Activated T-cell treated with anti-CD3 and anti-CD28 coated beads for 24 hours (primary cell): Measurements from ENCODE around the gene METTL1.
"Not testable (repeated sequence)": the region's sequence is repeated elsewhere in the genome, so short reads cannot be mapped to it uniquely, and the experiment has no call there.

Experiments used
- DNase-seq: peaks from one replicate; pipeline ENCODE4 v3.0.0-alpha.2; 2020; ENCODE audit warnings: low read depth

METTL1 gene

GRCh38 chr12:57796996-57797395 is 25.1 kb upstream of the METTL1 start:
- DNase-seq, result no peak

- DNase-seq, result no peak
Observed at GRCh38 chr12:57795354-57795753, 23.4 kb upstream of the METTL1 start.

DNA sequence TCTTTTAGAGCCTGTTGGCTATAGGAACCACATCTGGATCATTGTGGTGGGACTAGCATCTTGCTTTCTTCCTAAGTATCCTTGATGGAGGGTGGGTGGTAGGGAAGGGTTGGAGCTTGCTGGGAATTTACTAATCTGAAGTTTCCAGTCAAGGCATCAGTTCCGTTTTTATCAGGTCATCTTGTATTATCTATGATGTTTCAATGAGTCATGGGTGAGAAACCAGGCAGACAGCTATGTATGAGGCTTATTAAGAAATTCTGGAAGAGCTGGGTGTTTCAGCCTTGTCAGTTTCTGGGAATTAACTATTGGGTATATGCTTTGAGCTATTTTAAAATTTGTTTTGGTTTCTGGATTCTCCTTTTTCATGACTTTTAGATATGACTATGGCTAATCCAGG is 22.0 kb upstream of the METTL1 start:
- no peak for DNase-seq

DNA sequence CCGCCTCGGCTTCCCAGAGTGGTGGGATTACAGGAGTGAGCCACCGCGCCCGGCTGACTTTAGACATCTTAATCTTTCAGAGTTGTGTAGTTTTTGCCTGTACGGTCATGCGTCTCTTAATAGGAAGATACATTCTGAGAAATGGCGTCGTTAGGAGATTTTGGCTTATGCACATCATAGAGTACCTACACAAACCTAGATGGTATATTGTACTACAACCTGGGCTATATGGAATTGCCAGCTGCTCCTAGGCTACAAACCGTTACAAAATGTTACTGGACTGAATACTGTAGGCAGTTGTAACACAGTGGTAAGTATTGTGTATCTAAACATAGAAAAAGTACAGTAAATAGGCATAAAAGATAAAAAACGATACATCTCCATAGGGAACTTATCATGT is 12.0 kb upstream of the METTL1 start:
- no peak for DNase-seq

DNA sequence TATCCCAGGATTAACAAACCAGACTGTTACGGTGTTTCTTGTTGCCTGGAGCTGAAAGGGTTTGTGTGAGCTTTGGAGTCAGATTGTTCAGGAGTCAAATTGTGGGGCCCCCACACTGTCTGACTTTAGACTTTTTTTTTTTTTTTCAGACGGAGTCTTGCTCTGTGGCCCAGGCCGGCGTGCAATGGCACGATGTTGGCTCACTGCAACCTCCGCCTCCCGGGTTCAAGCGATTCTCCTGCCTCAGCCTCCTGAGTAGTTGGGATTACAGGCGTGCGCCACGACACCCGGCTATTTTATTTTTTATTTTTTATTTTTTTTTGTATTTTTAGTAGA is 11.5 kb upstream of the METTL1 start:
- no peak for DNase-seq

DNA sequence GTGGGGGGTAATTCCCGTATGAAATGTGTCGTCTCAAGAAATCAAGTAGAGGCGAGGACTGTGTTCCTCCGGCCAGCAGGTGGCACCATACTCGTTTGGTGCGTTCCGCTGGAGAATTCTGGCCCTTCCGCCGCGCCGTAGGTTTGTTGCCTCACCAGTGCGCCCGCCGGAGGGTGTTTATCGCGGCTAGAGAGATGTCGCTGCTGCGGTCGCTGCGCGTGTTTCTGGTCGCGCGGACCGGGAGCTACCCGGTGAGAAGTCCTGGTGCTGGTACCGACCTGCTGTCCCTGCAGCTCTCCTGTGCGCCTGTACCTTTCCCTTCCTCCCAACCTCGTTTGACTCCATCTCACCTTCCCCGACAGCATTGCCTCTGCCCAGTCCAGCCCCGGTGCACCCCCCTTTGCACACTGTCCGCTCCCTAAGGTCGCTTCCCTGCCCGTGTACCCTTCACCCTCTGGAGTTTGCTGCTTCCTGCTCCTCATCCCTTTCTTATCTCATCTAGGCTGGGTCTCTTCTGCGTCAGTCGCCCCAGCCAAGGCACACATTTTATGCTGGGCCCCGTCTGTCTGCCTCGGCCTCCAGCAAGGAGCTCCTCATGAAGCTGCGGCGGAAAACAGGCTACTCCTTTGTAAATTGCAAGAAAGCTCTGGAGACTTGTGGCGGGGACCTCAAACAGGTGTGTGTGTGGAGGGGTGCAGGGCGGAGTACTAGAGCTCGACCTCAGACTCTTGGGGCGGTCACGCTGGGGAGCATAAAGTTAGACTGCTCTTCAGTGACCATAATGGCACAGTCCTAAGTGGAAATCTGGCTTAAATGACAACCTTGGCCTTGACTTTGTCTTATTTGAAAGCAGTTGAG is 10.9 kb upstream of the METTL1 start, which contains the start of gene TSFM:
Gene TSFM, plus strand, starts transcription at position 180 of the 858 bp plus-strand sequence. Its CDS starts 15 bp downstream, at position 195.
- peak; percentile 94 for DNase-seq

GRCh38 chr12:57782243-57782607 is 10.3 kb upstream of the METTL1 start:
- DNase-seq, result no peak

DNA sequence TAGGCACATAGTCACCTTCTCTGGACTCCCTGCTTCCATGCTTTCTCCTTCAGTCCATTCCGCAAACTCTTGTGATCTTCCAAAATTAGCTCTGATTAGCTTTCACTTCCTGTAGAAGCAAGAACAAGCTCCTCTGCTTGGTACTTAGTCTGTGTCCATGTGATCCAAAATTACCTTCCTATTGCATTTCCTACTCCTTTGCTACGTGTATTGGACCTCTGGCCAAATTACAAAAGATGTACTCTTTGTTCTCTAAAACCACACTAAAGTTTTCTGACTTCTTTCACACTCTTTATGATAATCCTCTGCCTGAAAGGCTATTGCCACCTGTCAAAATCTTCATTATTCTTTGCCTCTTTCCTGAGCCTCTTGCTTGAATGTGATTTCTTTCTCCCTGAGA is 9.9 kb upstream of the METTL1 start:
- DNase-seq, result no peak

- DNase-seq, result no peak
Observed at GRCh38 chr12:57781244-57781643, 9.3 kb upstream of the METTL1 start.

DNA sequence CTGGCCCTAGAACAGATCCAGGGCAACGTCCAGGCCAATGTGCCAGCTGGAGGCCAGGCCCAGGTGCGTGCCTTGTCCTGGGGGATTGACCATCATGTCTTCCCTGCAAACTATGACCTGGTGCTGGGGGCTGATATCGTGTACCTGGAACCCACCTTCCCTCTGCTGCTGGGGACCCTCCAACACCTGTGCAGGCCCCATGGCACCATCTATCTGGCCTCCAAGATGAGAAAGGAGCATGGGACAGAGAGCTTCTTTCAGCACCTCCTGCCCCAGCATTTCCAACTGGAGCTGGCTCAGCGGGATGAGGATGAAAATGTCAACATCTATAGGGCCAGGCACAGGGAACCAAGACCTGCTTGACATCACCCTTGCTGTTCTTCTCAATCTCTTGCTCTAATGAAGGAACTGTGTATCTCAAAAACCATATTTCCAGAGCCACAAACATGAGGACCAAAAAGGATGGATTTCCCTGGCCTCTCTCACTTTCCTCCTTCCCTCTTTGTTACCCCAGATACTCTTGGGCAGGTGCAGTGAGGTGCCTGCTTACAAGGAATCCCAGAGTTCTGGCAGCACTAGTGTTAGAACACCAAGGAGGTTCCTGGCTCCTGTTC is 8.5 kb upstream of the METTL1 start:
- no peak for DNase-seq

DNA sequence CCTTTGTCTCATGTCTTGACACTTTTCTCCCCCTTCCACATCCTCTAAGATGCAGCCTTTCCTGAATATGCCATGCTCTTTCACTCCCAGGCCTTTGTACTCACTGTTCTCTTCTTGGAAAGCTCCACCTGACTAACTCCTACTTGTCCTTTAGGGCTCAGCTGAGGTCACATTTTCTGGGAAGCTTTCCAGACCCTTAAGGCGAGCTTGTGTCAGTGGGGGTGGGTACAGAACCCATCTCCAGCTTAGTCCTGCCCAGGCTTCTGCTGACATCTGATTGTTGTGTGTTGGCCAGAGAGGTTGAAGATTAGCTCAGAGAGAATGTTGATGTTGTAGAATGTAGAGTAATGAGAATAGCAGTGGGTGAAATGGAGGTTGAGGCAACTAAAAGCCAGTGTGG is 7.8 kb upstream of the METTL1 start:
- no peak for DNase-seq

GRCh38 chr12:57777911-57778310 is 6.0 kb upstream of the METTL1 start:
- DNase-seq, result no peak

DNA sequence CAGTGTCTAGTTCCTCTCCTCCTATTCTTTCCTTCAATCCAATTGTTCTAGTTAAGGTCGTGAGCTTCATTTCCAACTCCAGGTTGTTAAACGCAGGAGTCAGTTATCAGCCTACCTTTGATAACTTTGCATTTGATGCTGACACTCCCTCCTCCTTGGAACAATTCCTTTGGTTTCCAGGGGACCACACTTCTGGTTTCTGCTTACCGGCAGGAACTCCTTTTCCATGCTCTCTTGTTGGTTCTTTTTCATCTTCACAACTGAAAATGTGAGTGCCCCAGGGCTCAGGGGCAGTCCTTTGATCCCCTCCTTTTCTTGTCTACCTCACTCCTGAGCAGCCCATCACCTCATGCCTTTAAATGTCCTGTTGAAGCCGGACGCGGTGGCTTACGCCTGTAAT is 5.5 kb upstream of the METTL1 start:
- DNase-seq, result no peak

DNA sequence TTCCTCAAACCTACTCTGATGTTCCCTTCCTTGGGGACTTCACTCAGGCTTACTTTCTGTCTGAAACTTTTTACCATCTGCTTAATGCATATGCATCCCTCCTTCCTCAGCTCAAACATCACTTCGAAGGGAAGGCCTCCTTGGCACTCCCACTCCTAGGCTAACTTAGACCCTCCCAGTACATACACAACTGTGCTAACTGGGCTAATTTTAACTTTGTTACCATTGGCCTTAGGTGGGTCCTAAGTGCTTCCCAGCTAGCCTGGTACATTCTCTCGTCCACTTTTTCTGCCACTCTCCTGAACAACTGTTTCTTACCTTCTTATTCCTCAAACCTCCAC is 4.3 kb upstream of the METTL1 start:
- DNase-seq, result no peak

DNA sequence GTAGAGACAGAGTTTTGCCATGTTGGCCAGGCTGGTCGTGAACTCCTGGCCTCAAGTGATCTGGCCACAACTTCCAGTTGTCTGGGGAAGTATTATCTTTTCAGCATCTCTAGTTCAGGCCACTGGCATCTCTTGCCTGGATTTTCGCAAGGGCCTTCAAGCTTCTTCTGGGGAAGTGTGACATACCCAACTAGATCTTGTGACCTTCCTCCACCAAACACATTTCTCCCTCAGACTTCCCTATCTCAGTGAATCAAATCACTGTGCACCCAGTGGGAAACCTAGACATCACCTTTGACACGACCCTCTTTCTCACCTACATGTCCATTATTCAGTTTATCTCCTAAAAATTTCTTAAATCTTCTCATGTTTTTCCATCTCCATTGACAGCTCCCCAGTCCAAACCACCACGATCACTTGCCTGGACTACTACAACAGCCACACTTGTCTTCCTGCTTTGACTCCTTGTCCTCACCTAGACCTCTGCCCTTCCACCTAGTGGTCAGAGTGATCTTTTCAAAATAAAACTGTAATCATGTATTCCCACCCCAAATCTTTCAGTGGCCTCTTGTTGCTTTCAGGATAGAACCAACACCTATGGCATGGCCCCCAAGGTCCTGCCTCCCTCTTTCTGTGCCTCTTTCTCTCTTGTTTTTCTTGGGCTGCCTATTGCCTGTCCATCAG is 3.8 kb upstream of the METTL1 start:
- DNase-seq, result no peak

DNA sequence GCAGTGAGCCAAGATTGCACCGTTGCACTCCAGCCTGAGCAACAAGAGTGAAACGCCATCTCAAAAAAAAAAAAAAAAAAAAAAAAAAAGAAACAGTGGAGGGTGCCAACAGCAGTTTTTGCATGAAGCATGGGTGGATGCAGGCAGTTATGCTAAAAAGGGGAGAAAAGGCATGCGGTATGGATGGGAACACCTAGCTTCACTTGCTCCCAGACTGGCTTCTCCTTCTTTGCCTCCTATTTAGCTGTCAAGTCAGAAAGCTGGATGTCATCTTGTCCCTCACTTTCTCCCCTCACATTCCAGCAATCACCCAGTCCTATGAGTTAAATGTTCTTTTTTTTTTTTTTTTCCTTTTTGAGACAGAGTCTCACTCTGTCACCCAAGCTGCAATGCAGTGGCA is 3.1 kb upstream of the METTL1 start:
- no peak for DNase-seq

GRCh38 chr12:57774634-57775033 is 2.7 kb upstream of the METTL1 start:
- DNase-seq, result not testable (repeated sequence)

DNA sequence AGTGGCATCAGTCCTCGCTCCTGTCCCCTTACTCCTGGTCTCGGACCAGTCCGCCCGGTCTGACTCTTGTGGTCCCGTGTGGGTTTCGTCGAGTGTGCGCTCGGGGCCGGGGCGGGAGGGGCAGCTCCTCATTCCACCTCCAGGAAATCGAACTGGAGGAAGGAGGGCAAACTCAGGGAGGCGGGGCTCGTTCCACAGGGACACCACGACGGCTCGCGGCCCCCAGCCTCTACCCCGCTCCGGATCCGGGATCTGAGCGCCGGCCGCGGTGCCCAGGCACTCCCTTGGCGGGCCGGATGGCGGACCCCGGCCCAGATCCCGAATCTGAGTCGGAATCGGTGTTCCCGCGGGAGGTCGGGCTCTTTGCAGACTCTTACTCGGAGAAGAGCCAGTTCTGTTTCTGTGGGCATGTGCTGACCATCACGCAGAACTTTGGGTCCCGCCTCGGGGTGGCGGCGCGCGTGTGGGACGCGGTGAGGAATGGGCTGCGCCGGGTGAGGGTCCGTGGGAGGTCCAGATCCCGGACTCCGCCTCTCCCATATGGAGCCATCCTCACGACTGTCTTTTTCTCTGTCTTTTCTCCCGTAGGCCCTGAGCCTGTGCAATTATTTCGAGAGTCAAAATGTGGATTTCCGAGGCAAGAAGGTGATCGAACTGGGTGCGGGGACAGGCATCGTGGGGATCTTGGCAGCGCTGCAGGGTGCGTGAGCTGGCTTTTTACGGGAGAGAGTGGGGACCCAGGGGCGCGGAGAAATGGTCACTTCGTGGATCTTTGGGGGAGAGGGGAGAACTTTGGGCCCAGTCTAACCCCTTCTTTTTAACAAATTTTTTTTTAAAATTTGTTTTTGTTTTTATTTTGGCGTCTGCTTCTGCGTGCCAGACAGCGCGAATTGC is 771 bp upstream of the METTL1 start, which contains the start of gene EEF1AKMT3:
Gene EEF1AKMT3, plus strand, starts transcription at position 186 of the 894 bp plus-strand sequence. Its CDS starts 111 bp downstream, at position 297.
- DNase-seq, result no peak

DNA sequence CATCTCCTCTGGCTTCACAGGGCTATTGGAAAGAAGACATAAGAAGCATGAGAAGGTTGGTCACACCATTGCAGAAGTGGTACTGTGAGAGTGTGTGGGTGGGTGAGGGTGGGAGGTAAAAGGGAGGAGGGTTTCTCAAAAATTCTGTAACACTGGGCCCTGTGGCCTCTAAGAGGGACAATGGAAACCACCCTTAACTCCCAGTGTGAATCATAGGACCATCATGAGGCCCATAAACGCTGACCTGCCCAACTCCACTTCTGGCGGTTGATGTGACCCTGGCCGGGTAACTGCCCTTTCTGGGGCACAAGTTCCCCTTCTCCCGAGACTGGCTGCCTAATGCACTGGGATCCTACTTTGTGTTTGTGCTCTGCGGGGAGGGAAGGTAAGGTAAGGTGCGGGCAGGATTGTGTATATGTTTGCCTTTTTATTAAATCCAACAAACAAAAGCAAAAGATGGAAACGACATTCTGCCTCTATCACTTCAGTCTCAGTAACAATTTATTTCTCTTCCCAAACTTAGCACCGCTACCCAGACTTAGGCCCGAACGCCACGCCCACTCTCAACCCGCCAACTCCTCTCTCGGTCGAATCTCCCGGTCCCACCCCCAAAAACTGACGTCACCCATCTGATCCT is 551 bp downstream of the METTL1 start:
- DNase-seq, result peak; percentile 91

- DNase-seq, result no peak
Observed at GRCh38 chr12:57770734-57771133, 1.2 kb downstream of the METTL1 start.

DNA sequence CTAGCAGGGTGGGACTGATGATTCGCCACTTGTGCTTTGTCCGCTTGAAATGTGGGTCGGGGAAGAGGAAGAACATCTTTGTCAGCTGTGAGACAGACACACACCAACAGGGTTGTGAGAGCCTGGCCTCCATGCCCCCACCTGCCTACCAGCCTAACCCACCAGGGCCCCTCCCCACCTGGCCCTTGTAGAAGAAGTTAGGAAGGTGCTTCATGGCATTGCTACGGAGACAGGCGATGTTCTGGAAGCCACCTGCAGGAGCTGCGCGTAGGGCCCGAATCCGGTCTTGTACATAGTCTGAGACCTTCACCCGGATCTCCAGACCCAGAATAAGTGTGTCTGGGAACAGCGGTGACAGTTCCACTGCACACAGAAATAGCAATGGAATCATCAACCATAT is 2.3 kb downstream of the METTL1 start:
- DNase-seq, result no peak

DNA sequence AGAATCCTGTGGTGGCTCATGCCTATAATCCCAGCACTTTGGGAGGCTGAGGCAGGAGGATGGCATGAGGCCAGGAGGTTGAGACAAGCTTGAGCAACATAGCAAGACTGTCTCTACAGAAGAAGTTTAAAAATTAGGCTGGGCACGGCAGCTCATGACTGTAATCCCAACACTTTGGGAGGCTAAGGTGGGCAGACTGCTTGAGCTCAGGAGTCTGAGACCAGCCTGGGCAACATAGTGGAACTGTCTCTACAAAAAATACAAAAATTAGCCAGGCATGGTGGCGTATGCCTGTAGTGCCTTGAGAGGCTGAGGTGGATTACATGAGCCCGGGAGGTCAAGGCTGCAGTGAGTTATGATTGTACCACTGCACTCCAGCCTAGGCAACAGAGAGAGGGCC is 4.0 kb downstream of the METTL1 start:
- DNase-seq, result no peak
